Subcutaneous adipose tissue (tissue), 4 donors: ENCODE data around the gene TNFRSF21. TPM values are rescaled to one million over a fixed set of nuclear protein-coding genes. Genes with fewer than 3 reads are reported as not detected.

ENCODE experiments used
- CTCF ChIP-seq: fragments of 450-650 bp; IDR thresholded peaks from one replicate; pipeline ENCODE4 v1.5.1; 2016; ENCODE audit warnings: low read depth, mild to moderate bottlenecking, control low read depth, antibody characterized with exemption, moderate library complexity
- total RNA-seq, 4 donors: library from RNA; depleted of rRNA; stranded (reverse); fragments of >200 nt; gene quantifications; one replicate each; pipeline ENCODE4 v1.1.0, GENCODE V29; 2016

The TNFRSF21 gene
- total RNA-seq, 4 donors from 2014 or later: 11.7 to 42.0 (median 20.1) TPM

GRCh38 chr6:47299965-47300364, 9.7 kb downstream of the TNFRSF21 start:
- no peak for TF ChIP-seq CTCF

- TF ChIP-seq CTCF: no peak
These were observed 11.2 kb downstream of the TNFRSF21 start for GRCh38 chr6:47298475-47298874.

- no peak for TF ChIP-seq CTCF
These were observed 14.7 kb downstream of the TNFRSF21 start for GRCh38 chr6:47294990-47295389.

GRCh38 chr6:47292944-47293343, 16.8 kb downstream of the TNFRSF21 start:
- no peak for TF ChIP-seq CTCF

GRCh38 chr6:47292027-47292426, 17.7 kb downstream of the TNFRSF21 start:
- no peak for TF ChIP-seq CTCF

- TF ChIP-seq CTCF: no peak
These were observed 19.4 kb downstream of the TNFRSF21 start for GRCh38 chr6:47290124-47290834.

DNA sequence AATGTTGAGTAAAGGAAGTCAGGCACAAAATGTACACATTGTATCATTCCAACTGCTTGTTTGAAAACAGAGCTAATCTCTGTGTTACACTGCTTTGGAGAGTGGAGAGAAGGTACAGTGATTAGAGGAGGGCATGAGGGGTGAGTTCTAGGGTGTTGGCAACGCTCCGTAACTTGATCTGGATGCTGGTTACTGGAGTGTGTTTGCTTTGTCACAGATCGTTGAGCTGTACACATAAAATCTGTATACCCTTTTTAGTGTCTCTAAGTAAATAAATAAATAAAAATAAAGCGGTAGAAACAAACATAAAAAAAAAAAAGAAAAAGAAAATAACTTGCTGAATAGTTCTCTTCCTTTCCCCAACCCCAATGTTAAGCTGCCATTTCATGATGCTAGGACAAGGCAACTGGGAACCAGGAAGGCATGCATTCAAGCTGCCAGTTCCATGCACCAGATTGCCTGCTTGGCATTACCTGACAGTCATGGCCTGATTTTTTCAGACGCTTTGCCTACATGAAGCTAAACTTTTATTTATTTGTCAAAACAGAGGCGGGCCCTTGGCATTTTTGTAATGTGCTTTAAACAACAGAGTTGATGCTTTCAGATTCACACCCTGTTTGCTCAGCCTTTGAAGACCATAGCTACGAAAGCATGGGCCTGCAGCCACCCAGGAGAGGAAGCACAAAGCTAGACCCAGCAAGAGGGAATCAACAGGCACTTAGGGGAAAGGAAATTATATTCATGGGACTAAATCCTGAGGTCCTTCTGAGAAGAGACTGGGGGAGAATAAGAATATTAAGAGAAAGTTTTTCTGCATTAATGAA, 21.2 kb downstream of the TNFRSF21 start:
- TF ChIP-seq CTCF: no peak
